HAP-1 (cell line): ENCODE measurements around the gene ABCG4.
A peak's percentile ranks its signal among the peaks of the same experiment; 100 is the strongest.
"Not testable (repeated sequence)": the region's sequence is repeated elsewhere in the genome, so short reads cannot be mapped to it uniquely, and the experiment has no call there.

Experiments
- DNase-seq, 2 experiments: peaks; one replicate each; pipeline ENCODE4 v3.0.0-alpha.2; 2016 to 2020; ENCODE audit warnings: low spot score in 2 of 2
- H3K27me3 ChIP-seq: fragments of 250-450 bp; sonication (Bioruptor Pico); 2 replicates; pipeline ENCODE4 v1.5.1; 2020; ENCODE audit warnings: low read depth, mild to moderate bottlenecking, moderate library complexity
- H3K36me3 ChIP-seq: fragments of 250-450 bp; sonication (Bioruptor Pico); replicated peaks from 2 replicates; pipeline ENCODE4 v1.5.1; 2020; ENCODE audit warnings: mild to moderate bottlenecking
- H3K4me1 ChIP-seq: fragments of 250-450 bp; sonication (Bioruptor Pico); 2 replicates; pipeline ENCODE4 v1.5.1; 2020; ENCODE audit warnings: mild to moderate bottlenecking
- H3K4me3 ChIP-seq: fragments of 250-450 bp; sonication (Bioruptor Pico); 2 replicates; pipeline ENCODE4 v1.5.1; 2020; ENCODE audit warnings: mild to moderate bottlenecking, moderate library complexity
- H3K9me3 ChIP-seq: fragments of 250-450 bp; sonication (Bioruptor Pico); 2 replicates; pipeline ENCODE4 v1.5.1; 2020; ENCODE audit warnings: mild to moderate bottlenecking, moderate library complexity
- in situ Hi-C: fragments of 300-500 bp; cut with MboI; formaldehyde crosslinking; loops from 3 replicates; pipeline ENCODE4 v1.14.3; 2020; ENCODE audit warnings: low sequenced_read_pairs, inconsistent platforms, mixed read lengths

Gene ABCG4

DNA sequence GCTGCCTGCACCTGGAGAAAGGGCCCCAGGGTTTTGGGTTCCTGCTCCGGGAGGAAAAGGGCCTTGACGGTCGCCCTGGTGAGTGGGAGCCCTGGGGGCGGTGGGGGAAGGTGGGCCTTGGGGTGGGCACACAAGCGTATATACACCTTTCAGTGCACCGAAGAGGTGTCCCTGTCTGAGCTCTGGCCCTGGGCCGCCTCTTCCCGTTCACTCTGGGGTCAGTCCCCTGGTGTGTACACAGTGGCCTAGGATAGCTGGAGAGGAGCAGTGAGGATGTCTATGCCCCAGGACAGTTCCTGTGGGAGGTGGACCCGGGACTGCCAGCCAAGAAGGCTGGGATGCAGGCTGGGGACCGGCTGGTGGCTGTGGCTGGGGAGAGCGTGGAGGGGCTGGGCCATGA lies 39.2 kb downstream of the ABCG4 start:
- Histone ChIP-seq H3K27me3 (no peaks in the 10 kb centered on the region), H3K36me3 (no peaks in the 10 kb centered on the region), H3K9me3 (no peaks in the 10 kb centered on the region), H3K4me1 (no peaks in the 10 kb centered on the region), H3K4me3 (no peak overlapping the region)
- no peak for DNase-seq
- in situ Hi-C loops, result no loop called here

DNA sequence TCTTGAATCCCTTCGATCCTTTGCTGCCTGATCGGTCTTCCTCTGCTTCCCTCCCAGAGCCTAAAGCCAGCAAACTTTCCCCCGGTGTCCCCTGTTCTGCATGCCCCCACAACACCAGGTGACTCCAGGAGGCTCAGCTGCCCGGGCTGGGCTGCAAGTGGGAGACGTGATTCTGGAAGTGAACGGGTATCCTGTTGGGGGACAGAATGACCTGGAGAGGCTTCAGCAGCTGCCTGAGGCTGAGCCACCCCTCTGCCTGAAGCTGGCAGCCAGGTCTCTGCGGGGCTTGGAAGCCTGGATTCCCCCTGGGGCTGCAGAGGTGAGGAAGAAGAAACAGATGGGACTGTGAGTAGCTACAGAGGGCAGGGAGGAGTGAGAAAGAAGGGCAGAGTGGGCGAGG lies 40.0 kb downstream of the ABCG4 start:
- Histone ChIP-seq H3K36me3 (no peaks in the 10 kb centered on the region), H3K4me3 (no peak overlapping the region), H3K9me3 (no peaks in the 10 kb centered on the region), H3K4me1 (no peaks in the 10 kb centered on the region), H3K27me3 (no peaks in the 10 kb centered on the region)
- in situ Hi-C loops, result no loop called here
- DNase-seq, result no peak

DNA sequence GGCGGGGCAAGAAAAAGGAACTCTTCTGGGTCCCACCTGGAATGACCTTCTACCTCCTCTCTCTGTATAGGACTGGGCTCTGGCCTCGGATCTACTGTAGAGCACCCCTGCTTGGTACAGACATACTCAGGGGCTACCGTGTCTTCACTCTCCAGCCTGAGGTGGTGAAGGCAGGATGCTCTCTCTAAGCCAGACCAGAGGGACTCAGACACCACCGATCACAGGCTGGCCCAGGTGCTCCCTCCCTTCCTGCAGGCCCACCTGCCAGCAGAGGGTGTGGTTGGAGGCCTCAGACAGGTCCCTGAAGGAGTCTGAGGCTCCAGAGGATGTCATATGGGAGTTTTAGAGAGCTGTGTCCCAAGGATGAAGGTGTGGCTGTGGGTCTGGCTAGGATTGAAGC lies 40.5 kb downstream of the ABCG4 start:
- in situ Hi-C loops, result no loop called here
- Histone ChIP-seq H3K9me3 (no peaks in the 10 kb centered on the region), H3K4me3 (no peak overlapping the region), H3K4me1 (no peaks in the 10 kb centered on the region), H3K27me3 (no peaks in the 10 kb centered on the region), H3K36me3 (no peaks in the 10 kb centered on the region)
- no peak for DNase-seq

DNA sequence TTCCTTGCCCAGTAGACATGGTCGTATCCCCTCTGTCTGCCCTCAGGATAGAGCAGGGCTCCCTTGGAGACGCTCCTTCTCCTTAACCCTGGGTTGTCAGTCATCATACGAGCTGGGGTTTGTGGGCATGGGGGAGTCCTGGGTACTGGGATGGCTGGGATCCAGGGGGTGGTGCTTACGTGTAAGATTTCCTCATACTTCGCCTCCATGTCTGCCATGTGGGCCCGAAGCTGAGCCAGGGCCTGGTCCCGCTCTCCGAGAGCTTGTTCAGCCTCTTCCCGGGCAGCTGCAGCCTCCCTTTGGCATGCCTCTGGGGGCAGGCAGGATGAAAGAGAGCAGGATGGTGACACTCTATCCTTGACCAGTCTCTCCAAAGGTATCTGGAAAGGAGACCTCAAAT lies 41.7 kb downstream of the ABCG4 start:
- Histone ChIP-seq H3K36me3 (no peaks in the 10 kb centered on the region), H3K4me3 (no peak overlapping the region), H3K27me3 (no peaks in the 10 kb centered on the region), H3K4me1 (no peaks in the 10 kb centered on the region), H3K9me3 (no peaks in the 10 kb centered on the region)
- no peak for DNase-seq
- in situ Hi-C loops, result no loop called here

DNA sequence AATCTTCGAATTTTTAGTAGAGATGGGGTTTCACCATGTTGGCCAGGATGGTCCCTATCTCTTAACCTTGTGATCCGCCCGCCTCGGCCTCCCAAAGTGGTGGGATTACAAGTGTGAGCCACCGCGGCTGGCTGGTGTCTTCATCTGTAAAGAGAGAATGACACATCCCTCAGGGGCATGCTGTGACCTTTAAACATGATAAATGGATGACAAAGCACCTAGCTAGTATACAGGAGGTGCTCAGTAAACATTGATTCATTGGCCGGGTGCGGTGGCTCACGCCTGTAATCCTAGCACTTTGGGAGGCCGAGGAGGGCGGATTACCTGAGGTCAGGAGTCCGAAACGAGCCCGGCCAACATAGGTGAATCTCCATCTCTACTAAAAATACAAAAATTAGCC lies 42.4 kb downstream of the ABCG4 start:
- DNase-seq, in situ Hi-C loops, H3K4me3 ChIP-seq, H3K4me1 ChIP-seq, H3K27me3 ChIP-seq, H3K36me3 ChIP-seq, H3K9me3 ChIP-seq: not testable (repeated sequence)

DNA sequence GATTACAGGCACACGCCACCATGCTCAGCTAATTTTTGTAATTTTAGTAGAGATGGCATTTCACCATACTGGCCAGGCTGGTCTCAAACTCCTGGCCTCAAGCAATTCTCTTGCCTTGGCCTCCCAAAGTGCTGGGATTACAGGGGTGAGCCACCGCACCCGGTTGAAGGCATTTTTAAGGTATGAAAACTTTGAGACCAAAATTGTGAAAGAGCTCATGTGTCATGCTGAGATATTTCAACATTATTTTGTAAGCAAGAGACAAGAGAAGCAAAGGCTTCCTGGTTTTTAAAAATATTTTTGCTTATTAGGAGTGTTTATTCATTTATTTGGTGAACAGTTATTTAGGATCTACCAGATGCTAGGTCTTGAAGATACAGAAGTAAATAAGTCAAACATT lies 43.3 kb downstream of the ABCG4 start:
- no peak for DNase-seq
- no peaks in the 10 kb centered on the region for H3K36me3 ChIP-seq
- no peaks in the 10 kb centered on the region; the same call in 1 of the 2 replicates for H3K9me3 ChIP-seq
- H3K27me3 ChIP-seq, result no peaks in the 10 kb centered on the region
- H3K4me1 ChIP-seq, result no peaks in the 10 kb centered on the region
- in situ Hi-C loops, result no loop called here
- H3K4me3 ChIP-seq, result no peak overlapping the region

DNA sequence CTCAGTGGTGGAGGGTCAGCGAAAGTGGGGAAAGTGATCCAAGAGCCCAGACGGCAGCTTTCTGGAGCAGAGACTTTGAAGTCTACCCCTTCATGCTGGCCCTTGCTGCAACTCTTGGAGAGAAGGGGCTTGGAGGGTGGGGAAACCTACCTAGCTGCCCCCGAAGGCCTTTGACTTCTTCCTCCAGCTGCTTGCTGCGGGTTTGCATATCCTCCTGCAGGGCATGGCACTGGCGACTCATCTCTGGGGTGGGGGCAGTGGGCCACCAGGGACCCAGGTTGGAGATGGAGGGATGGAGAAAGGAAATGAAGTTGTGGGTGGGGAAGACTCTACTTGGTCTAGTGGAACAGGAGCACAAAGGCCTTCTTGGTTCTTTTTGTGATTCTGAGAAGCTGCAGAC lies 44.1 kb downstream of the ABCG4 start:
- Histone ChIP-seq H3K27me3 (no peaks in the 10 kb centered on the region), H3K4me1 (no peaks in the 10 kb centered on the region), H3K4me3 (no peak overlapping the region), H3K36me3 (no peaks in the 10 kb centered on the region), H3K9me3 (no peaks in the 10 kb centered on the region; the same call in 1 of the 2 replicates)
- DNase-seq, result no peak
- in situ Hi-C loops, result no loop called here

DNA sequence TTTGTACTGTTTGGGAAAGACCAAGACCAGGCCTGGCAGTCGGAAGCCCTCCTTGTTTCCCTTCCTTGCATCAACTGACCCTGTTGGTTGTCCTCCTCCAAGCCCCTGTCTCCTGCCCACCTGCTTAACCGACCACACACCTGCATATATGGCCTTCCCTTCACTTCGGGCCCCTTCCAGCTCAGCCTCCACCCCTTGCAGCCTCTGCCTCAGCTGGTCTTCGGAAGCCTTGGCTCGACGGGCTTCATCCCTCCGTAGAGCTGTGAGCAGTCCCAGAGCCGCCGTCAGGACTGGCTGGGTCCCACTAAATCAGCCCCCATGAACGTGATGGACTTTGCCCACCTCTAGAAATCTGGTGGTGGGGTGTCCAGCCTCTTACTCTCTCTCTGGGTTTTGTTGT lies 44.8 kb downstream of the ABCG4 start:
- Histone ChIP-seq H3K4me1 (no peaks in the 10 kb centered on the region), H3K4me3 (no peak overlapping the region), H3K36me3 (no peaks in the 10 kb centered on the region), H3K9me3 (no peaks in the 10 kb centered on the region; the same call in 1 of the 2 replicates), H3K27me3 (no peaks in the 10 kb centered on the region)
- DNase-seq, result no peak
- in situ Hi-C loops, result no loop called here

DNA sequence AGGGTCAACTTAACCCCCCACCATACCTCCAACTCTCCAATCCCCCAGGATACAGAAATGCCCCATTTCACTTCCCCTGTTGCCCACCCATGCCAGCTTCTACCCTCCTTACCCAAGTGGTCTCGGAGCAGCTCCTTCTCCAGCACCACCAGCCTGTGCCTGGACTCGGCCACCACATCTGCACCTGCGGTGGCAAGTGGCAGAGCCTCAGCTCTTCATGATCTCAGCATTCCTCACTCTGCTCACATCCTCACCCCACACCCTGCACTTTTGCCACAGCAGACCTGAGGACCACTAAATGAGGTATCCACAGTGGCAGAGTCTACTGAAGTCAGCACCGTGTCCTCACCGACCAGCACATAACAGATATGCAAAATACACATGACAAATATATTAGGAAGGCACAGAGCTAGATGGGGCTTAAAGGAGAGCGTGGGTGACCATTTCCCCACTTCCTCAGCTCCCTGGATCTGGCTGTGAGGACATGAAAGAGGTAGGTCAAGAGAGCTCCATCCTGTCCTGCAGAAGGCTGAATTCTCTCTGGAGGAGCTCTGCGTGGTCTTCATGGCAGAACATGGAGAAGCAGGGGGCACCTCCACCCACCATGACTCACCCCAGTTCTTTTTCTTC lies 46.1 kb downstream of the ABCG4 start:
- H3K27me3 ChIP-seq, result no peaks in the 10 kb centered on the region
- no peak overlapping the region for H3K4me3 ChIP-seq
- DNase-seq, result no peak
- H3K36me3 ChIP-seq, result no peaks in the 10 kb centered on the region
- H3K4me1 ChIP-seq, result no peaks in the 10 kb centered on the region
- in situ Hi-C loops, result loop anchor here (5.0 kb wide), 1 partner anchor 93 kb away; the partner anchor contains the start of gene DPAGT1
- H3K9me3 ChIP-seq, result no peaks in the 10 kb centered on the region; the same call in 1 of the 2 replicates

DNA sequence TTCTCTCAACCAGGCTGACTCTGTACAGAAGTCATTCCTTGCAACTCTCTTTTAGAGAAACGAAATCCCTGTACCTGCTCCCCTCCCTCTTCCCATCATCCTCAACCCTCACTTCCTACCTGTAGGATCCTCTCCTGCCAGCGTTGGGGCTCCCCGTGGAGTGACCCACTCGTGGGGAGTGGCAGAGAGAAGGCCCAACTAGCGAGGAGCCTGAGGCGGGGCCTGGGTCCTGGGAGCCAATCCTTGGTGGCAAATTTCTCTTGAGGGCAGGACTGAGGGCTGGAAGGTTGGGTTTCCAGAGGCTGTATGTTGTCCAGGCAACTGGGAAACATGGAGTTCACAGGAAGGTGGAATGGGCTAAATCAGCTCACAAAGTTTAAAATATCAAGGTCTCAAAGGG lies 46.8 kb downstream of the ABCG4 start:
- Histone ChIP-seq H3K36me3 (no peaks in the 10 kb centered on the region), H3K4me3 (no peak overlapping the region), H3K9me3 (no peaks in the 10 kb centered on the region; the same call in 1 of the 2 replicates), H3K4me1 (no peaks in the 10 kb centered on the region), H3K27me3 (no peaks in the 10 kb centered on the region)
- peak in 1 of 2 experiments; percentile 48 for DNase-seq
- in situ Hi-C loops, result loop anchor here (5.0 kb wide), 1 partner anchor 93 kb away; the partner anchor contains the start of gene DPAGT1

DNA sequence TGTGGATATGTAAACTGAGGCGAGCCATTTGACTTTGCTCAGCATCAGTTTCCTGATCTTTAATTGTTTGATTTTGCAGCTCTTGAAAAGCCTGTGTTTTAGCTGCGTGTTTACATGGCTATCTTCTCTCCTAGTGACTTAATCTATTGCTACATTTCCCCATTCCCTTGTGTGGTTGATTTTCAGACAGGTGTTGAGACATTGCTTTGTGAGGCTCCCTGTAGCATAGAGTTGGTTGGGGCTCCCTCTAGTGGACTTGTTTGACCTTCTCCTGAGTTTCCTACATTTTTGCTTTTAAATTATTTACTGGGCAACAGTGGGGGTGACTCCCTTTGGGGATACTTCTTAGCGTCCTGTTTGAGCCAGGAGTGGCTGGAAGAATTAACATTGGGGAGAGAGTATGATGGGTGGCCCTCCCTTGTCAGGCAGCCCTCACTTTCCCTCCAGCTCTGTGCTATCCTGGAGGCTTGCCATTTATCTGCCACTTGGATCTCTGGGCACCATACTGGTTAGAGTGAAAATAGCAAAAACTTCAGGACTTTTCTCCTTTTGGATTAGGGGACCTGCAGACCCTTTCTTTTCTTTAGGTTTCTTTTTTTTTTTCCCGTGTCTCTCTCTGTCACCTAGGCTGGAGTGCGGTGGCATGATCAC lies 48.1 kb downstream of the ABCG4 start:
- Histone ChIP-seq H3K4me3 (no peak overlapping the region), H3K36me3 (no peaks in the 10 kb centered on the region), H3K9me3 (no peaks in the 10 kb centered on the region; the same call in 1 of the 2 replicates), H3K4me1 (no peaks in the 10 kb centered on the region), H3K27me3 (no peaks in the 10 kb centered on the region)
- DNase-seq, result peak; percentile 76 to 82
- in situ Hi-C loops, result loop anchor here (5.0 kb wide), 1 partner anchor 95 kb away; the partner anchor contains the start of gene DPAGT1

DNA sequence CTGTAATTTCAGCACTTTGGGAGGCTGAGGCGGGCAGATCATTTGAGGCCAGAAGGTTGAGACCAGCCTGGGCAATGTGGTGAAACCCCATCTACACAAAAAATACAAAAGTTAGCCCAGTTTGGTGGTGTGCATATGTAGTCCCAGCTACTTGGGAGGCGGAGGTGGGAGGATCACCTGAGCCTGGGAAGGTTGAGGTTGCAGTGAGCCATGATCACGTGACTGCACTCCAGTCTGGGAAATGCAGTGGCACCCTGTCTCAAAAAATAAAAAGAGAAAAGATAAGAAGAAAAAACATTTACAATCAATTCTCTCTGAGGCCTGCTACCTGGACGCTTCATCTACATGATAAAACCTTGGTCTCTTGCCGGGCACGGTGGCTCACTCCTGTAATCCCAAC lies 50.1 kb downstream of the ABCG4 start:
- Histone ChIP-seq H3K27me3 (no peaks in the 10 kb centered on the region), H3K36me3 (no peaks in the 10 kb centered on the region), H3K9me3 (no peaks in the 10 kb centered on the region; the same call in 1 of the 2 replicates), H3K4me1 (no peaks in the 10 kb centered on the region), H3K4me3 (no peak overlapping the region)
- in situ Hi-C loops, result loop anchor here (5.0 kb wide), 1 partner anchor 97 kb away; the partner anchor contains the start of gene DPAGT1
- DNase-seq, result no peak

DNA sequence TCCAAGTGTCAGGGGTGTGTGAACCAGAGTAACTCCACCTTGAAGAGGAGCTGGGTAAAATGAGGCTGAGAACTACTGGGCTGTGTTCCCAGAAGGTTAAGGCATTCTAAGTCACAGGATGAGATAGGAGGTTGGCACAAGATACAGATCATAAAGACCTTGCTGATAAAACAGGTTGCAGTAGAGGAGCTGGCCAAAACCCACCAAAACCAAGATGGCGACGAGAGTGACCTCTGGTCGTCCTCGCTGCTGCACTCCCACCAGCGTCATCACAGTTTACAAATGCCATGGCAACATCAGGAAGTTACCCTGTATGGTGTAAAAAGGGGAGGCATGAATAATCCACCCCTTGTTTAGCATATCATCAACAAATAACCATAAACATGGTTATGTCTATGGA lies 52.4 kb downstream of the ABCG4 start:
- DNase-seq, H3K9me3 ChIP-seq, H3K4me1 ChIP-seq, H3K27me3 ChIP-seq, in situ Hi-C loops, H3K36me3 ChIP-seq, H3K4me3 ChIP-seq: not testable (repeated sequence)

DNA sequence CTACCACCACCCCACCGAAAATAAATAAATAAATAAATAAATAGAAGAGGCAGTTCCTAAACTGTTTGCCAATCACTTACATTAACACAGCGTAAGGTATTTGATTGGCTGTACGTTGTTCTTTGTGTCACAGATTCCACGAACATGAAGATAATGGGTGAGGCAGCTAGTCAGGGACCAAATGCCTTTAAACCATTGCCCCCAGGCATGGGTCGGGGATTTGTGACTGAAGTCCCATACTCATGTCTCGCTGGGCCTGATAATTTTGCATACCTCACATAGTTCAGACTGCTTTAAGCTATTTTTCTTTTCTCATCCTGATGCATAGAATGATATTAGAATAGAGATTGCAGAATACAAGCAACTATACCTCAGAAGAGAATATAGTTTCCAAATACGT lies 53.7 kb downstream of the ABCG4 start:
- H3K4me1 ChIP-seq, result peaks cover 7% of the 10 kb centered on the region
- DNase-seq, result no peak
- in situ Hi-C loops, result no loop called here

More for the DNA sequence above, 53.7 kb downstream of the ABCG4 start:
- no peaks in the 10 kb centered on the region for H3K27me3 ChIP-seq
- no peaks in the 10 kb centered on the region for H3K9me3 ChIP-seq
- H3K36me3 ChIP-seq, result no peaks in the 10 kb centered on the region
- H3K4me3 ChIP-seq, result no peak overlapping the region
